Activated T-cell treated with anti-CD3 and anti-CD28 coated beads, Interleukin-2, amount 50 U/mL, for 72 hours (primary cell): ENCODE data around the gene MAPK8. TPM values are rescaled to one million over a fixed set of nuclear protein-coding genes. Genes with fewer than 3 reads are reported as not detected.

Source experiments
- ATAC-seq, 2 donors: fragments of 150-1000 bp; cut with Tn5 transposase; replicated peaks in 1 of 2; 2 replicates each; pipeline ENCODE4 v1.10.0; 2021; ENCODE audit warnings: moderate library complexity in 2 of 2, mild to moderate bottlenecking in 1 of 2
- DNase-seq, 2 donors: peaks; one replicate each; pipeline ENCODE4 v3.0.0; 2021 to 2022; ENCODE audit warnings: mixed read lengths in 1 of 2
- H3K27ac Mint-ChIP-seq: one replicate; pipeline ENCODE4 v1.8.0; 2022; ENCODE audit warnings: mild to moderate bottlenecking, moderate library complexity, mixed read lengths
- H3K27me3 Mint-ChIP-seq: one replicate; pipeline ENCODE4 v1.8.0; 2022; ENCODE audit warnings: low read depth, mixed read lengths
- H3K36me3 Mint-ChIP-seq, 2 donors: one replicate each; pipeline ENCODE4 v1.8.0; 2022; ENCODE audit warnings: mixed read lengths in 2 of 2, mild to moderate bottlenecking in 1 of 2; ENCODE audit not compliant: insufficient read depth in 2 of 2
- H3K4me1 Mint-ChIP-seq: one replicate; pipeline ENCODE4 v1.8.0; 2022; ENCODE audit warnings: low read depth, mixed read lengths
- H3K4me3 Mint-ChIP-seq, 2 donors: one replicate each; pipeline ENCODE4 v1.8.0; 2022; ENCODE audit warnings: mild to moderate bottlenecking in 2 of 2, mixed read lengths in 2 of 2, moderate library complexity in 2 of 2
- H3K9me3 Mint-ChIP-seq, 2 donors: one replicate each; pipeline ENCODE4 v1.8.0; 2022; ENCODE audit warnings: mixed read lengths in 2 of 2
- total RNA-seq, 2 donors: library from RNA; stranded (reverse); gene quantifications; one replicate each; pipeline ENCODE4 v1.2.3, GENCODE V29; 2022

MAPK8 gene
- total RNA-seq, 2 donors from 2014 or later = 43.3 to 60.2 TPM

- Mint-ChIP-seq H3K4me1 (no peaks in the 10 kb centered on the region), H3K27ac (no peak overlapping the region), H3K27me3 (no peaks in the 10 kb centered on the region), H3K36me3 (peaks cover 3 to 8% of the 10 kb centered on the region in 2 donors), H3K9me3 (peaks cover 3% of the 10 kb centered on the region in 2 donors), H3K4me3 (no peak overlapping the region)
- ATAC-seq (no peak), DNase-seq (no peak)
Measured at GRCh38 chr10:48383393-48383792, 76.9 kb downstream of the MAPK8 start.

- no peak for DNase-seq
- Mint-ChIP-seq H3K9me3 (peaks cover 3% of the 10 kb centered on the region in 2 donors), H3K27me3 (no peaks in the 10 kb centered on the region), H3K4me1 (peaks cover 6% of the 10 kb centered on the region), H3K4me3 (no peak overlapping the region), H3K36me3 (peaks cover 3 to 5% of the 10 kb centered on the region in 2 donors), H3K27ac (peak overlapping the region; percentile 69)
- no peak for ATAC-seq
Measured at GRCh38 chr10:48384699-48384982, 78.2 kb downstream of the MAPK8 start.

- ATAC-seq = peak; percentile 46 to 79
Measured at GRCh38 chr10:48389272-48389671, 82.8 kb downstream of the MAPK8 start.

GRCh38 chr10:48389846-48390557 lies 83.5 kb downstream of the MAPK8 start:
- no peak overlapping the region for H3K27ac Mint-ChIP-seq
- H3K27me3 Mint-ChIP-seq = no peaks in the 10 kb centered on the region
- no peaks in the 10 kb centered on the region for H3K9me3 Mint-ChIP-seq
- H3K4me1 Mint-ChIP-seq = peaks cover 45% of the 10 kb centered on the region
- H3K4me3 Mint-ChIP-seq = peak overlapping the region in 1 of 2 donors; percentile 11
- DNase-seq (no peak), ATAC-seq (no peak)
- no peaks in the 10 kb centered on the region for H3K36me3 Mint-ChIP-seq

More at GRCh38 chr10:48389272-48389671, 82.8 kb downstream of the MAPK8 start:
- no peak overlapping the region for H3K27ac Mint-ChIP-seq
- H3K9me3 Mint-ChIP-seq = no peaks in the 10 kb centered on the region
- peak overlapping the region in 1 of 2 donors; percentile 11 for H3K4me3 Mint-ChIP-seq
- H3K36me3 Mint-ChIP-seq = no peaks in the 10 kb centered on the region
- H3K4me1 Mint-ChIP-seq = peaks cover 45% of the 10 kb centered on the region
- H3K27me3 Mint-ChIP-seq = no peaks in the 10 kb centered on the region
- no peak for DNase-seq

- H3K27me3 Mint-ChIP-seq = no peaks in the 10 kb centered on the region
- peak overlapping the region in 1 of 2 donors; percentile 83 for H3K4me3 Mint-ChIP-seq
- H3K36me3 Mint-ChIP-seq = no peaks in the 10 kb centered on the region
- no peak overlapping the region for H3K27ac Mint-ChIP-seq
- ATAC-seq = no peak
- H3K4me1 Mint-ChIP-seq = peaks cover 45% of the 10 kb centered on the region
- no peaks in the 10 kb centered on the region for H3K9me3 Mint-ChIP-seq
- no peak for DNase-seq
Measured at GRCh38 chr10:48390558-48390871, 84.0 kb downstream of the MAPK8 start.

GRCh38 chr10:48390933-48391845 lies 84.7 kb downstream of the MAPK8 start:
- no peaks in the 10 kb centered on the region for H3K27me3 Mint-ChIP-seq
- H3K4me3 Mint-ChIP-seq = peak overlapping the region; percentile 18 to 83
- peak overlapping the region; percentile 58 for H3K27ac Mint-ChIP-seq

GRCh38 chr10:48391994-48392393 lies 85.5 kb downstream of the MAPK8 start:
- H3K27ac Mint-ChIP-seq = no peak overlapping the region
- H3K36me3 Mint-ChIP-seq = no peaks in the 10 kb centered on the region
- H3K4me1 Mint-ChIP-seq = peaks cover 52% of the 10 kb centered on the region
- no peaks in the 10 kb centered on the region for H3K27me3 Mint-ChIP-seq
- no peak for ATAC-seq
- H3K9me3 Mint-ChIP-seq = no peaks in the 10 kb centered on the region
- no peak for DNase-seq
- H3K4me3 Mint-ChIP-seq = no peak overlapping the region

More at GRCh38 chr10:48390933-48391845, 84.7 kb downstream of the MAPK8 start:
- no peak for DNase-seq
- Mint-ChIP-seq H3K9me3 (no peaks in the 10 kb centered on the region), H3K36me3 (no peaks in the 10 kb centered on the region), H3K4me1 (peaks cover 50% of the 10 kb centered on the region)
- ATAC-seq = peak; percentile 66 to 75

GRCh38 chr10:48398261-48398660 lies 91.8 kb downstream of the MAPK8 start:
- Mint-ChIP-seq H3K9me3 (no peaks in the 10 kb centered on the region), H3K4me1 (peaks cover 34% of the 10 kb centered on the region), H3K27me3 (no peaks in the 10 kb centered on the region), H3K36me3 (no peaks in the 10 kb centered on the region), H3K27ac (no peak overlapping the region), H3K4me3 (no peak overlapping the region)
- ATAC-seq (no peak), DNase-seq (no peak)

- H3K4me1 Mint-ChIP-seq = peaks cover 27% of the 10 kb centered on the region
- H3K4me3 Mint-ChIP-seq = no peak overlapping the region
- DNase-seq (no peak), ATAC-seq (no peak)
- no peaks in the 10 kb centered on the region for H3K9me3 Mint-ChIP-seq
- no peaks in the 10 kb centered on the region for H3K36me3 Mint-ChIP-seq
- no peaks in the 10 kb centered on the region for H3K27me3 Mint-ChIP-seq
- H3K27ac Mint-ChIP-seq = no peak overlapping the region
Measured at GRCh38 chr10:48399056-48399541, 92.6 kb downstream of the MAPK8 start.

GRCh38 chr10:48399551-48399950 lies 93.1 kb downstream of the MAPK8 start:
- no peak overlapping the region for H3K27ac Mint-ChIP-seq
- H3K4me1 Mint-ChIP-seq = peaks cover 27% of the 10 kb centered on the region
- H3K4me3 Mint-ChIP-seq = no peak overlapping the region
- no peak for DNase-seq
- H3K36me3 Mint-ChIP-seq = no peaks in the 10 kb centered on the region
- H3K27me3 Mint-ChIP-seq = no peaks in the 10 kb centered on the region
- ATAC-seq = no peak
- no peaks in the 10 kb centered on the region for H3K9me3 Mint-ChIP-seq

GRCh38 chr10:48400129-48400849 lies 93.8 kb downstream of the MAPK8 start:
- no peaks in the 10 kb centered on the region for H3K27me3 Mint-ChIP-seq
- no peak overlapping the region for H3K4me3 Mint-ChIP-seq
- H3K9me3 Mint-ChIP-seq = no peaks in the 10 kb centered on the region
- H3K4me1 Mint-ChIP-seq = peaks cover 27% of the 10 kb centered on the region
- no peaks in the 10 kb centered on the region for H3K36me3 Mint-ChIP-seq
- DNase-seq (no peak), ATAC-seq (no peak)
- H3K27ac Mint-ChIP-seq = no peak overlapping the region

- ATAC-seq (peak in 1 of 2 donors; percentile 42), DNase-seq (no peak)
- no peak overlapping the region for H3K4me3 Mint-ChIP-seq
- no peaks in the 10 kb centered on the region for H3K27me3 Mint-ChIP-seq
- H3K27ac Mint-ChIP-seq = no peak overlapping the region
- peaks cover 0 to 2% of the 10 kb centered on the region in 2 donors for H3K36me3 Mint-ChIP-seq
- H3K4me1 Mint-ChIP-seq = peaks cover 25% of the 10 kb centered on the region
- H3K9me3 Mint-ChIP-seq = no peaks in the 10 kb centered on the region
Measured at GRCh38 chr10:48400850-48401220, 94.4 kb downstream of the MAPK8 start.

- Mint-ChIP-seq H3K36me3 (peaks cover 0 to 2% of the 10 kb centered on the region in 2 donors), H3K27ac (no peak overlapping the region), H3K4me3 (no peak overlapping the region), H3K9me3 (no peaks in the 10 kb centered on the region), H3K4me1 (peaks cover 12% of the 10 kb centered on the region), H3K27me3 (no peaks in the 10 kb centered on the region)
- ATAC-seq (no peak), DNase-seq (no peak)
Measured at GRCh38 chr10:48404646-48405045, 98.2 kb downstream of the MAPK8 start.
